Adrenal gland (tissue), 5 donors: ENCODE measurements around the gene ACOT13.
"Not testable (repeated sequence)": the region's sequence is repeated elsewhere in the genome, so short reads cannot be mapped to it uniquely, and the experiment has no call there.

Source experiments
- CTCF ChIP-seq, 6 experiments: fragments of 450-650 bp in 4 of 6; fragments of 200-600 bp in 2 of 6; sonication (generic) in 1 of 6; IDR thresholded peaks; 1 replicate in 5 of 6; 2 replicates in 1 of 6; pipeline versions ENCODE4 v1.5.1 to v1.8.0; 2016 to 2021; ENCODE audit warnings: antibody characterized with exemption in 6 of 6, mild to moderate bottlenecking in 2 of 6, moderate library complexity in 1 of 6
- POLR2A ChIP-seq, 2 donors: fragments of 450-650 bp; IDR thresholded peaks; one replicate each; pipeline ENCODE4 v1.6.1; 2017; ENCODE audit warnings: antibody characterized with exemption in 2 of 2, mild to moderate bottlenecking in 2 of 2, moderate library complexity in 1 of 2
- donor health status: DM: no; HTN: no; CAD: no.

- TF ChIP-seq CTCF, POLR2A (IDR thresholded peaks at IDR 0.05): not testable (repeated sequence)
Observed at GRCh38 chr6:24716602-24717148, 49.8 kb downstream of the ACOT13 start.
